ENCODE results near the gene MUCL3.

The MUCL3 gene

GRCh38 chr6:30983439-30983838 lies 42.7 kb downstream of the MUCL3 start, which contains the start of gene MUC21:
Gene MUC21 (plus strand): TSS chr6:30983718. CDS start chr6:30983959, 241 bp downstream.
- no peaks in the 10 kb centered on the region for H3K27me3 Mint-ChIP-seq (ENCODE audit: low read depth)
- no peaks in the 10 kb centered on the region for H3K9me3 Mint-ChIP-seq
- peak within 1 kb of the TSS in 1 of 3 experiments; percentile 0 for H3K4me3 Mint-ChIP-seq
- no peak for TF ChIP-seq CTCF (IDR thresholded peaks at IDR 0.05; ENCODE audit: unreplicated experiment in 3 of 3)
- H3K36me3 Mint-ChIP-seq (ENCODE audit: low read depth): no peaks in the 10 kb centered on the region
- H3K4me1 Mint-ChIP-seq: peaks cover 29% of the 10 kb centered on the region
- H3K27ac Mint-ChIP-seq: peak within 1 kb of the TSS in 1 of 3 experiments; percentile 18

- Mint-ChIP-seq H3K4me1 (peaks cover 19% of the 10 kb centered on the region), H3K4me3 (no peak overlapping the region), H3K27me3 (ENCODE audit: low read depth) (no peaks in the 10 kb centered on the region), H3K9me3 (no peaks in the 10 kb centered on the region), H3K36me3 (ENCODE audit: low read depth) (no peaks in the 10 kb centered on the region), H3K27ac (no peak overlapping the region)
- TF ChIP-seq CTCF (IDR thresholded peaks at IDR 0.05; ENCODE audit: unreplicated experiment in 3 of 3): no peak
These were observed 44.7 kb downstream of the MUCL3 start for GRCh38 chr6:30985490-30985889.

GRCh38 chr6:30987304-30987703 lies 46.5 kb downstream of the MUCL3 start:
- TF ChIP-seq CTCF (IDR thresholded peaks at IDR 0.05; ENCODE audit: unreplicated experiment in 3 of 3): no peak
- Mint-ChIP-seq H3K4me3 (no peak overlapping the region), H3K27me3 (ENCODE audit: low read depth) (no peaks in the 10 kb centered on the region), H3K36me3 (ENCODE audit: low read depth) (no peaks in the 10 kb centered on the region), H3K27ac (no peak overlapping the region), H3K9me3 (no peaks in the 10 kb centered on the region), H3K4me1 (peaks cover 15% of the 10 kb centered on the region)

- Mint-ChIP-seq H3K36me3 (ENCODE audit: low read depth) (no peaks in the 10 kb centered on the region), H3K27ac (no peak overlapping the region)
- no peak for TF ChIP-seq CTCF (IDR thresholded peaks at IDR 0.05; ENCODE audit: unreplicated experiment in 3 of 3)
These were observed 47.5 kb downstream of the MUCL3 start for GRCh38 chr6:30988209-30988825.

GRCh38 chr6:30990422-30991086 lies 49.8 kb downstream of the MUCL3 start:
- Mint-ChIP-seq H3K27me3 (ENCODE audit: low read depth) (peaks cover 5% of the 10 kb centered on the region), H3K36me3 (ENCODE audit: low read depth) (no peaks in the 10 kb centered on the region), H3K4me3 (no peak overlapping the region), H3K9me3 (peaks cover 5% of the 10 kb centered on the region), H3K27ac (no peak overlapping the region), H3K4me1 (peaks cover 6% of the 10 kb centered on the region)
- no peak for TF ChIP-seq CTCF (IDR thresholded peaks at IDR 0.05; ENCODE audit: unreplicated experiment in 3 of 3)

More at GRCh38 chr6:30988209-30988825, 47.5 kb downstream of the MUCL3 start:
- peaks cover 6% of the 10 kb centered on the region for H3K4me1 Mint-ChIP-seq
- no peak overlapping the region for H3K4me3 Mint-ChIP-seq
- H3K9me3 Mint-ChIP-seq: no peaks in the 10 kb centered on the region
- H3K27me3 Mint-ChIP-seq (ENCODE audit: low read depth): no peaks in the 10 kb centered on the region

GRCh38 chr6:30991891-30992290 lies 51.1 kb downstream of the MUCL3 start:
- TF ChIP-seq CTCF (IDR thresholded peaks at IDR 0.05; ENCODE audit: unreplicated experiment in 3 of 3): no peak
- Mint-ChIP-seq H3K36me3 (ENCODE audit: low read depth) (no peaks in the 10 kb centered on the region), H3K27me3 (ENCODE audit: low read depth) (peaks cover 9% of the 10 kb centered on the region), H3K27ac (no peak overlapping the region), H3K9me3 (peaks cover 5% of the 10 kb centered on the region), H3K4me1 (peaks cover 6% of the 10 kb centered on the region), H3K4me3 (no peak overlapping the region)
